ENCODE results near the gene BABAM2.

DNA sequence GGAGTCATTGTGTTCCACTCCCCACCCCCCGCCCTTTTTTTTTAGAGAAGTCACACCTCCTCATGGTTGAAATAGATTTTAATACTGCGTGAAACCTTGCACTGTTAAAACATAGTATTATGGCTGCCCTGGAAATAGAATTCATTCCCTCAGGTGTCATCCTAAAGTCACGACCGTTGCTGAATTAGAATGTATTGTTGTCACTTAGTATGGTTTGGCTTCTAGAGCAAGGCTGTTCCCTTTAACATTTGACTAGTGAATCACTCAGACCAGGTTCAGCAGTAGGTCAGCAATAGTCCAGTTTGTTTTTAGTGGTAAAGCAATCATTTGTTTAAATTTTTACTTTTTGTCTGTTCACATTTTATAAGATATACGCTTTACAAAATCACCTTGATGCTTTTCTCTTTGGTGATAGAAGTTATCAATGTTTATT is 1.2 kb downstream of the BABAM2 start:
- TF ChIP-seq EZH2 (IDR thresholded peaks at IDR 0.05): no peak
- TF ChIP-seq, protein P1, sequence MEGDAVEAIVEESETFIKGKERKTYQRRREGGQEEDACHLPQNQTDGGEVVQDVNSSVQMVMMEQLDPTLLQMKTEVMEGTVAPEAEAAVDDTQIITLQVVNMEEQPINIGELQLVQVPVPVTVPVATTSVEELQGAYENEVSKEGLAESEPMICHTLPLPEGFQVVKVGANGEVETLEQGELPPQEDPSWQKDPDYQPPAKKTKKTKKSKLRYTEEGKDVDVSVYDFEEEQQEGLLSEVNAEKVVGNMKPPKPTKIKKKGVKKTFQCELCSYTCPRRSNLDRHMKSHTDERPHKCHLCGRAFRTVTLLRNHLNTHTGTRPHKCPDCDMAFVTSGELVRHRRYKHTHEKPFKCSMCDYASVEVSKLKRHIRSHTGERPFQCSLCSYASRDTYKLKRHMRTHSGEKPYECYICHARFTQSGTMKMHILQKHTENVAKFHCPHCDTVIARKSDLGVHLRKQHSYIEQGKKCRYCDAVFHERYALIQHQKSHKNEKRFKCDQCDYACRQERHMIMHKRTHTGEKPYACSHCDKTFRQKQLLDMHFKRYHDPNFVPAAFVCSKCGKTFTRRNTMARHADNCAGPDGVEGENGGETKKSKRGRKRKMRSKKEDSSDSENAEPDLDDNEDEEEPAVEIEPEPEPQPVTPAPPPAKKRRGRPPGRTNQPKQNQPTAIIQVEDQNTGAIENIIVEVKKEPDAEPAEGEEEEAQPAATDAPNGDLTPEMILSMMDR (IDR thresholded peaks at IDR 0.05): no peak

Measured in neural progenitor cell (in vitro differentiated cells).